GM21737 (cell line): ENCODE results near the gene SYTL3.
"Not testable (repeated sequence)": the region's sequence is repeated elsewhere in the genome, so short reads cannot be mapped to it uniquely, and the experiment has no call there.

Experiments
- ATAC-seq: cut with Tn5 transposase; IDR thresholded peaks from one replicate; pipeline ENCODE4 v1.9.1; 2021; ENCODE audit warnings: mild to moderate bottlenecking, moderate library complexity; ENCODE audit not compliant: unreplicated experiment

SYTL3 gene

DNA sequence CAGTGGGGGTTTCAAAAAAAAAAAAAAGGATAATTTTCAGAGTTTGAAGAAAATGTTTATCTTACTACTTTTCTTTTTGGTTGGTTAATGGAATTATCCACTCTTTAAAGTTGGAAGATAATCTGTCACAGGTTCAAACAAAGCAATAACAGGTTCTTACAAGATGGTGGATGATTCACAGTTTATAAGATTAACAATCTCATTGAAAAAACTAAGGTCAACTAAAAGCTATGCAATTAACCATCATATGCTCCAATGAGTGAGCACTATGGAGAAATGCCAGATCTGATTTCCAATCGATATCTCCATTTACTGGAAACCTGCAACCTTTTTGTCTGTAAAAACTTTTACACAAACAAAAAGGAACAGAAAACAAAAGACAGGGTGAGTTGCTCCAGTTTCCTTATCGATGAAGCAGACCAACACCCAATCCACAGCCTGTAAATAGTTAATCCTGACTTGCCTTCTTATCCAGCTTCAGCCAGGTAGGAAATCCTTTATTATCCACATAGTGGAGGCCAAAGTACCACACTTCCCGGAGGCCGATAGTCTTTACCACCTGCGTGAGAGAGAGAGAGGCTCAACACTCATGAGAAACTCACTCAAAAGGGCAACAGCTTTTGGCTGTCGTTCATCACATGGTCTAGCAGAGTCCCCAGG is 136.9 kb downstream of the SYTL3 start:
- ATAC-seq, result no peak

GRCh38 chr6:158787395-158787794 is 137.5 kb downstream of the SYTL3 start:
- ATAC-seq, result no peak

GRCh38 chr6:158789115-158789917 is 139.5 kb downstream of the SYTL3 start:
- ATAC-seq, result peak; percentile 59

- ATAC-seq, result no peak
Measured at GRCh38 chr6:158791274-158791855, 141.5 kb downstream of the SYTL3 start.

DNA sequence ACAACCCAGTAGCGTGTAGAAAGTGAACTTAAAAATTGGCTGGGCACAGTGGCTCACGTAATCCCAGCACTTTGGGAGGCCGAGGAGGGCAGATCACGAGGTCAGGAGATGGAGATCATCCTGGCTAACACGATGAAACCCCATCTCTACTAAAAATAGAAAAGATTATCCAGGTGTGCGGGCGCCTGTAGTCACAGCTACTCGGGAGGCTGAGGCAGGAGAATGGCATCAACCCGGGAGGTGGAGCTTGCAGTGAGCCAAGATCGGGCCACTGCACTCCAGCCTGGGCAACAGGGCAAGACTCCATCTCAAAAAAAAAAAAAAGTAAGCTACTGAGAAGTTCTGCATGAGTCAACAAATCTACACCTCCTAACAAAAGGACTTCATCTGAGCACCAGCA is 142.7 kb downstream of the SYTL3 start:
- ATAC-seq, result not testable (repeated sequence)

DNA sequence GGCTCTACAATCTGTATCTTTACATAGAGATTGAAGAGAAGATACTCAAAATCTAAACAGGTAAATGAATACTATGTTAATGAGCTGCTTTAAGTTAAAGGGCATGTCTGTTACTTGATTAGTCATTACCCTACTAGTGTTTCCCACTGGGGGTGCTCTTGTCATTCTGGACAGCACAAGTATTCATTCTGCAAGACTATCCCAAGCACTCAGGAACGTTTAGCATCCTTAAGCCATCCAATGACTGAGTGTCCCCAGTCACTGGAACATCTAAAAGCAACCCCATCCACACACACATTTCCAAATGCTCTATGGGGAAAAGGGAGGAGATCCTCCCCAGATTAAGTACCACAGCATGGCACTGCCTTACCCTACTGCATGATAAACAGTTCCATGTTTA is 143.6 kb downstream of the SYTL3 start:
- ATAC-seq, result no peak

DNA sequence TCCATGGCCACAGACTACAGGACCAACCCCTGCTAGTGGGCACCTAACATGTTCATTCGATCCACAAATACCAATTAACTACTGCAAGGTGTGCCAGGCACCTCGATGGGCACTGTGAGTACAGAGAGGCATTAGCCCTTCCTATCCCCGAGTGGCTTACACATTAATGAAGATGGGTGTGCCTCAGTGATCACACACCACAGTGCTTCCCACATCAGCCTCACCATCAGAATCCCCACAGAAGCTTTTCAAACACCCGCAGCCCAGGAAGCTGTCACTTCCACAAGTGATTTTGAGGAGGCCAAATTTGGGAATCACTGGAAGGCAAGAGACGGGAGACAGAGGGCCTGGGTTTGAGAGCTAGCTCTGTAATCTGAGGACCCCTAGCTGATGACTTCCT is 145.7 kb downstream of the SYTL3 start:
- ATAC-seq, result no peak

DNA sequence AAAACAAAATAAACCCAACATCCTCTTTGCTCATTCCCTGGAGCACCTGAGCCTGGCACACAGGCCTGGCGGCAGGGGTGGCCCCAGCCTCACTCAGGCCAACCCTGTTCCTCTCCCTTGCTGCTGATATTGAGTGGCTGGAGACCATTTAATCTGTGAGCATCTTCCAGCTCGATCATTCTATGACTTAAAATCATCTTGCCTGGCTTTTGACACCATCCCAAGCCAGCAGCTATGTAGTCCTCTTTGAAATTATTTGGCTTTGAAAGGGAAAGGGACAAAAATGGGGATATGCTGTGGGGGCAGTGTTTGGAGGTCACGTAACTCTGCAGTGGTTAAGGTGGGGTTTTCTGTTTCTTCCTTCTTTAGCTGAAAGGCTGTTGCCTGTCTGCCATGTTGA is 146.5 kb downstream of the SYTL3 start:
- ATAC-seq, result no peak

- ATAC-seq, result no peak
Measured at GRCh38 chr6:158797331-158798310, 147.8 kb downstream of the SYTL3 start.

GRCh38 chr6:158798311-158798710 is 148.5 kb downstream of the SYTL3 start:
- no peak for ATAC-seq

- no peak for ATAC-seq
Measured at GRCh38 chr6:158799051-158799792, 149.4 kb downstream of the SYTL3 start.

- no peak for ATAC-seq
Measured at GRCh38 chr6:158801655-158802294, 151.9 kb downstream of the SYTL3 start.

DNA sequence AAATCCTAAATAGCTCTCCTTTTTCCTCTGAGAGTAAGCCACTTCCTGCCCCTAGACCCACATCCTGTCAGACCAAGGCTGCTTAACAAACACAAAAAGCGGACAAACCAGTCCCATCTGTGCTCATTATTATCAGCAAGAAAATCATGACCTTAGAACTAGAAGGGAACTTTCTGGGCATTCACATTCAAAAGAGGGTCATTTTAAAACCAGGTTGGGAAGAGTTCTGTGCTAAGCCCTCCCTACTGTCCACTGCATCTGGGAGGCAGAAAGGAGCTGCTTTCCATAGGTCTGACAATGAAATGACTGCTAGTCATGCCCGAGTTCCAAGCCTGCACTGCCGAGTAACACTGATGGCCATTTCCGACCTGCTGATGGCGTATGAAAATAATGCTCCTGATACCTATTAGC is 153.9 kb downstream of the SYTL3 start:
- ATAC-seq, result peak; percentile 58

DNA sequence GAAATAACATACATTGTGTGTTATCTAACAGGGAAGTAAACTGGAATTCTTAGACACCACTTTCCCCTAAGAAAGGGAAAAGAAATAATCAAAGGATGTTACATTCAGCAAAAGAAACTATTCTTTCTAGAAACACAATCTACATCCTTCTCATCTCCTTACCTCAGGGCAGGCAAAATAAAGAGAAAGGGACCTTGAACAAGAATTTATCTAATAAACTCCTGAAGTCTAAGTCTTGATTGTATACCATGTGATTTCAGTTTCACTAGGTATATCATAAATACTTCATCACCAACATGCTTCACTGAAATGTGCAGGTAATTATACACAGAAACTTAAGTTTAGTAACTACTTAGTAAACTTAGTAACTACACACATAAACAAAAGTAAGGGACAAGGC is 154.4 kb downstream of the SYTL3 start:
- no peak for ATAC-seq

GRCh38 chr6:158805698-158806377 is 156.0 kb downstream of the SYTL3 start:
- no peak for ATAC-seq

DNA sequence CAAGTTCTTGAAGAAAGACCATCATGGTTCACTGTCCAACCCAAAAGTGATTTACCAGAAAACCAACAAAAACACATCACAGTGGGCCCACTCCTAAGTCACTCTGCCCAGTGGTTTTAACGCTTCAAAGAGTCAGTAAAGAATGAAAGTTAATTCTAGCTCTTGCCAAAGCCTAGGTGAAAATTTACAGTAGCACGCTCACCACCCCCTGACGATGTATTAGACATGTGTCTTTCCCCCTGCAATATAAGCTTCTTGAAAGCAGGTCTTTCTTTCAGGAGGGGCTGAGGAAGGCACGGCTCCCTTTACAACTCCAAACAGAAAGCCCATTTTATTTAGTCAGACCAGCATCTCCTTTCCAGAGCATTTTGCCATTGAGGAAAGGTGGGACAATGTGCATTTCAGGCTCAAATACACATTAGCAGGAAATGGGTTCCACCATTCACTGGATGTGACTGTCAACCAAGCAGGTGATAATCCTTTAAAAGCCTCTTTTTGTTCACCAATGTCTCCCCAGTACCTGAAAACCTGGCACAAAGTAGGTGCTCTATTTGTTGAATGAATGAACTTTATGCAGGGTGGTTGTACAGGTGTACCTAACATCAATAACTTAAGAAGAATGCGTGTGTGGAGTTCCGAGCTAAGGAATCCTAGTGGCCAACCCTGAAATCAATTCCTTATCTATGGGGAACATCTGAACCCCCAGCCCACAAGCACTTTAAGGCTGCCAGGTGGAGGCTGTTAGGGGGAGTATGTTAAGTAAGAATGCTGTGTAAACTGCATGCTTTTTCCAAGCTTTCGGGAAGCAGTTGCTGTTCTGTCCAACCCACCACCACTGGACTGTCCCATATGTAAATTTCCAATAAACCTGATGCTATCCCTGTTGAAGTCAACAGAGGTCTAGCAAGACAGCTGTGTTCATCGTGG is 157.9 kb downstream of the SYTL3 start:
- no peak for ATAC-seq

DNA sequence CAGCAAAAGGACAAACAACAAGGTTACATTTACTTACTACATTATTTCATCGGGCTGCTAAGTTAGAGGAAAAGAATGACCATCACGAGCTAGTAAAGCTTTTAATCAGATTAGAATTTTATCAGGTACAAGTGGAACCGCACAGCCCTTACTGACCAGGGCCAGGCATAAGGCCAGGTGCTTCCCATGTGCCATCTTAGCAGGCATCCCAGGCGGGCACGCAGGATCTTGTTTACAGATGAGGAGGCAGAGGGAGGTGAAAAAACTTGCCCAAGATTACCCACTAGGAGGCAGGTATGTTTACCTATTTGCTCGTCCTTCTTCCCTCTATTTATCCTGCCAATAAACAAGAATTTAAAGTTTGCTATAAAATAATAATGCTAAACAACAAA is 158.6 kb downstream of the SYTL3 start:
- ATAC-seq, result no peak
